ENCODE measurements around the gene MCF2L2. TPM values are rescaled to one million over a fixed set of nuclear protein-coding genes. Genes with fewer than 3 reads are reported as not detected.

The MCF2L2 gene
- total and polyA plus RNA-seq, 2 donors (not counting 1 experiment from before 2014, with no cell fraction given), result 0.03 to 1.6 TPM

DNA sequence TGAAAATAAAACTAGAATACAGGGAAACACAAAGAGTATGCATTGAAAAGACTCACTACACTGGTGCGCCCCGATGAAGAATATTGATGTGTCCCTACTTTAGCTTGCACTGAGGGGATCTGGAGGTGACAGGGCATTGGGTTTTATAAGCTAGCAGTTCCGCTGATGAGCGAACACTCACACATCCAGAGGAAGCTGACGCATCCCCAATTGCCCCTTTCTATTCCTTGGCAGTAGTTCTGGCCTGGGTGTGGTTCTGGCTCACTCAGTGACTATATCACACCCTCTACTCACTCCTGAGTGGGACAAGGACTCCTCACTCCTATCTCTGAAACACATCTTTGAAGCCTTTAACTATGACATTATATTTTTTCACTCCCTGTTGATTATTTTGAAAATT lies 104.3 kb downstream of the MCF2L2 start:
- Mint-ChIP-seq H3K27ac (no peak overlapping the region), H3K4me1 (no peaks in the 10 kb centered on the region), H3K4me3 (no peak overlapping the region), H3K27me3 (no peaks in the 10 kb centered on the region), H3K9me3 (ENCODE audit: insufficient read depth) (no peaks in the 10 kb centered on the region)
- WGBS (ENCODE audit: insufficient coverage), result 100% methylated on average over 5 of the region's 5 CpGs
- intact Hi-C loops (cut with micrococcal nuclease), result no loop called here
- no peak for ATAC-seq (ENCODE audit: low read depth)
- Histone ChIP-seq H4K20me1 (ENCODE audit: control insufficient read depth, insufficient read depth, low read length, poor library complexity, severe bottlenecking) (no peaks in the 10 kb centered on the region), H3K36me3 (replicated peaks in 1 of 2; ENCODE audit: control extremely low read depth in 1 of 2, control insufficient read depth in 1 of 2, extremely low read depth in 1 of 2, insufficient read depth in 2 of 2, low read length in 1 of 2) (no peaks in the 10 kb centered on the region), H3K9me3 (ENCODE audit: control extremely low read depth in 1 of 3, control insufficient read depth in 2 of 3, insufficient read depth in 1 of 3, low read length in 2 of 3) (no peaks in the 10 kb centered on the region), H2AFZ (ENCODE audit: insufficient read depth, low read depth, low read length, poor library complexity, severe bottlenecking) (no peak overlapping the region), H3K4me2 (replicated peaks; ENCODE audit: low read depth, low read length, poor library complexity, severe bottlenecking) (no peak overlapping the region), H3K4me3 (ENCODE audit: control extremely low read depth in 1 of 5, extremely low read depth in 1 of 5, insufficient read depth in 1 of 5, low read depth in 2 of 5, low read length in 4 of 5) (no peak overlapping the region), H3K79me2 (ENCODE audit: control insufficient read depth, insufficient read depth, low read length) (no peaks in the 10 kb centered on the region), H3K9ac (ENCODE audit: low read length) (no peak overlapping the region), H3K4me1 (ENCODE audit: control insufficient read depth in 2 of 2, insufficient read depth in 2 of 2, low read length in 2 of 2) (no peaks in the 10 kb centered on the region), H3K27me3 (replicated peaks in 1 of 4; ENCODE audit: control extremely low read depth in 1 of 4, control insufficient read depth in 3 of 4, insufficient read depth in 4 of 4, low read length in 3 of 4) (no peaks in the 10 kb centered on the region), H3K27ac (ENCODE audit: low read length in 2 of 2) (no peak overlapping the region)
- ChIA-PET CTCF (no interaction called here), POLR2A (no interaction called here)
- no peak for TF ChIP-seq EZH2 (IDR thresholded peaks at IDR 0.05; ENCODE audit: borderline replicate concordance, insufficient read depth, low read depth, low read length, poor library complexity, severe bottlenecking)
- TF ChIP-seq, protein P1, sequence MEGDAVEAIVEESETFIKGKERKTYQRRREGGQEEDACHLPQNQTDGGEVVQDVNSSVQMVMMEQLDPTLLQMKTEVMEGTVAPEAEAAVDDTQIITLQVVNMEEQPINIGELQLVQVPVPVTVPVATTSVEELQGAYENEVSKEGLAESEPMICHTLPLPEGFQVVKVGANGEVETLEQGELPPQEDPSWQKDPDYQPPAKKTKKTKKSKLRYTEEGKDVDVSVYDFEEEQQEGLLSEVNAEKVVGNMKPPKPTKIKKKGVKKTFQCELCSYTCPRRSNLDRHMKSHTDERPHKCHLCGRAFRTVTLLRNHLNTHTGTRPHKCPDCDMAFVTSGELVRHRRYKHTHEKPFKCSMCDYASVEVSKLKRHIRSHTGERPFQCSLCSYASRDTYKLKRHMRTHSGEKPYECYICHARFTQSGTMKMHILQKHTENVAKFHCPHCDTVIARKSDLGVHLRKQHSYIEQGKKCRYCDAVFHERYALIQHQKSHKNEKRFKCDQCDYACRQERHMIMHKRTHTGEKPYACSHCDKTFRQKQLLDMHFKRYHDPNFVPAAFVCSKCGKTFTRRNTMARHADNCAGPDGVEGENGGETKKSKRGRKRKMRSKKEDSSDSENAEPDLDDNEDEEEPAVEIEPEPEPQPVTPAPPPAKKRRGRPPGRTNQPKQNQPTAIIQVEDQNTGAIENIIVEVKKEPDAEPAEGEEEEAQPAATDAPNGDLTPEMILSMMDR (IDR thresholded peaks at IDR 0.05), result no peak
- DNase-seq, result no peak

DNA sequence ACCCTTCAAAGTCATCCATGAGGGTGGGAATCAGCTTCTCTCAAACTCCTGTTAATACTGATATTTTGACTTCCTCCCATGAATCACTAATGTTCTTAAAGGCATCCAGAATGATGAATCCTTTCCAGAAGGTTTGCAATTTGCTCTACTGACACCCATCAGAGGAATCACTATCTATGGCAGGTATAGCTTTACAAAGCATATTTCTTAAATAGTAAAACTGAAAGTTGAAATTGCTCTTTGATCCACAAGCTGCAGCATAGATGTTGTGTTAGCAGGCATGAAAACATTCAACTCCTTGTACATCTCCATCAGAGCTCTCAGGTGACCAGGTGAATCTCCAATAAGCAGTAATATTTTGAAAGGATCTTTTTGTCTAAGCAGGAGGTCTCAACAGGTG lies 109.0 kb downstream of the MCF2L2 start:
- ATAC-seq (ENCODE audit: low read depth), result no peak
- Histone ChIP-seq H3K4me2 (replicated peaks; ENCODE audit: low read depth, low read length, poor library complexity, severe bottlenecking) (no peak overlapping the region), H2AFZ (ENCODE audit: insufficient read depth, low read depth, low read length, poor library complexity, severe bottlenecking) (no peak overlapping the region), H3K27ac (ENCODE audit: low read length in 2 of 2) (no peak overlapping the region), H3K36me3 (replicated peaks in 1 of 2; ENCODE audit: control extremely low read depth in 1 of 2, control insufficient read depth in 1 of 2, extremely low read depth in 1 of 2, insufficient read depth in 2 of 2, low read length in 1 of 2) (no peaks in the 10 kb centered on the region), H3K9ac (ENCODE audit: low read length) (no peak overlapping the region), H3K79me2 (ENCODE audit: control insufficient read depth, insufficient read depth, low read length) (no peaks in the 10 kb centered on the region), H4K20me1 (ENCODE audit: control insufficient read depth, insufficient read depth, low read length, poor library complexity, severe bottlenecking) (no peaks in the 10 kb centered on the region), H3K4me3 (ENCODE audit: control extremely low read depth in 1 of 5, extremely low read depth in 1 of 5, insufficient read depth in 1 of 5, low read depth in 2 of 5, low read length in 4 of 5) (no peak overlapping the region), H3K4me1 (ENCODE audit: control insufficient read depth in 2 of 2, insufficient read depth in 2 of 2, low read length in 2 of 2) (no peaks in the 10 kb centered on the region), H3K9me3 (ENCODE audit: control extremely low read depth in 1 of 3, control insufficient read depth in 2 of 3, insufficient read depth in 1 of 3, low read length in 2 of 3) (no peaks in the 10 kb centered on the region), H3K27me3 (replicated peaks in 1 of 4; ENCODE audit: control extremely low read depth in 1 of 4, control insufficient read depth in 3 of 4, insufficient read depth in 4 of 4, low read length in 3 of 4) (no peaks in the 10 kb centered on the region)
- CTCF ChIA-PET, result no interaction called here
- intact Hi-C loops (cut with micrococcal nuclease), result no loop called here
- no peaks in the 10 kb centered on the region for H3K4me1 Mint-ChIP-seq
- POLR2A ChIA-PET, result no interaction called here
- no peak overlapping the region for H3K4me3 Mint-ChIP-seq
- no peaks in the 10 kb centered on the region for H3K9me3 Mint-ChIP-seq (ENCODE audit: insufficient read depth)
- no peaks in the 10 kb centered on the region for H3K27me3 Mint-ChIP-seq
- H3K27ac Mint-ChIP-seq, result no peak overlapping the region
- DNase-seq, result no peak
- no peak for TF ChIP-seq EZH2 (IDR thresholded peaks at IDR 0.05; ENCODE audit: borderline replicate concordance, insufficient read depth, low read depth, low read length, poor library complexity, severe bottlenecking)
- TF ChIP-seq, protein P1 (IDR thresholded peaks at IDR 0.05), result no peak

Data from B cell (primary cell).